Liver (tissue), 9 donors: ENCODE results near the gene FSD2. TPM values are rescaled to one million over a fixed set of nuclear protein-coding genes. Genes with fewer than 3 reads are reported as not detected.
"Not testable (repeated sequence)": the region's sequence is repeated elsewhere in the genome, so short reads cannot be mapped to it uniquely, and the experiment has no call there.

ENCODE experiments used
- DNase-seq: peaks from one replicate; pipeline ENCODE4 v3.0.0-alpha.2; 2017; ENCODE audit warnings: low spot score
- H3K27ac ChIP-seq, 2 donors: one replicate each; pipeline ENCODE4 v1.7.0; 2013; ENCODE audit warnings: inconsistent platforms in 2 of 2, low read length in 2 of 2, control low read depth in 1 of 2, low read depth in 1 of 2, mild to moderate bottlenecking in 1 of 2
- H3K27me3 ChIP-seq, 4 donors: one replicate each; pipeline versions ENCODE4 v1.6.1 to v1.7.0; 2013; ENCODE audit warnings: low read length in 3 of 4, inconsistent platforms in 1 of 4, mild to moderate bottlenecking in 1 of 4, moderate library complexity in 1 of 4; ENCODE audit not compliant: control insufficient read depth in 4 of 4, insufficient read depth in 4 of 4
- H3K36me3 ChIP-seq, 4 donors: one replicate each; pipeline versions ENCODE4 v1.6.1 to v1.7.0; 2013; ENCODE audit warnings: low read length in 3 of 4, mild to moderate bottlenecking in 3 of 4, low read depth in 1 of 4, moderate library complexity in 1 of 4; ENCODE audit not compliant: control insufficient read depth in 4 of 4, insufficient read depth in 3 of 4
- H3K4me1 ChIP-seq, 4 donors: one replicate each; pipeline versions ENCODE4 v1.6.1 to v1.7.0; 2013; ENCODE audit warnings: low read length in 3 of 4, mild to moderate bottlenecking in 3 of 4, moderate library complexity in 1 of 4; ENCODE audit not compliant: control insufficient read depth in 4 of 4, insufficient read depth in 4 of 4
- H3K4me3 ChIP-seq, 3 donors: one replicate each; pipeline versions ENCODE4 v1.6.1 to v1.7.0; 2013; ENCODE audit warnings: low read length in 3 of 3, control low read depth in 1 of 3, low read depth in 1 of 3, mild to moderate bottlenecking in 1 of 3
- H3K9ac ChIP-seq, 2 donors: one replicate each; pipeline ENCODE4 v1.7.0; 2013; ENCODE audit warnings: low read length in 2 of 2, mild to moderate bottlenecking in 2 of 2, moderate library complexity in 2 of 2, control low read depth in 1 of 2, low read depth in 1 of 2
- H3K9me3 ChIP-seq, 4 donors: one replicate each; pipeline versions ENCODE4 v1.6.1 to v1.7.0; 2013; ENCODE audit warnings: low read length in 3 of 4; ENCODE audit not compliant: control insufficient read depth in 4 of 4
- EGR1 ChIP-seq, 2 donors: IDR thresholded peaks; 2 replicates each; pipeline ENCODE4 v1.6.1; 2016 to 2018; ENCODE audit warnings: antibody characterized with exemption in 2 of 2, low read depth in 2 of 2
- FOXA1 ChIP-seq: IDR thresholded peaks from 2 replicates; pipeline ENCODE4 v1.6.1; 2016; ENCODE audit warnings: antibody characterized with exemption
- FOXA2 ChIP-seq: IDR thresholded peaks from 2 replicates; pipeline ENCODE4 v1.6.1; 2016; ENCODE audit warnings: antibody characterized with exemption
- GABPA ChIP-seq, 2 donors: IDR thresholded peaks in 1 of 2; conservative IDR thresholded peaks in 1 of 2; 2 replicates each; pipeline ENCODE4 v1.6.1; 2016; ENCODE audit warnings: antibody characterized with exemption in 2 of 2, mild to moderate bottlenecking in 1 of 2, moderate library complexity in 1 of 2
- HNF4A ChIP-seq, 2 donors: conservative IDR thresholded peaks; 2 replicates each; pipeline ENCODE4 v1.6.1; 2016; ENCODE audit warnings: antibody characterized with exemption in 2 of 2, mild to moderate bottlenecking in 2 of 2
- HNF4G ChIP-seq: IDR thresholded peaks from 2 replicates; pipeline ENCODE4 v1.6.1; 2016; ENCODE audit warnings: antibody characterized with exemption
- JUND ChIP-seq, 2 donors: IDR thresholded peaks; 2 replicates each; pipeline ENCODE4 v1.6.1; 2016; ENCODE audit warnings: antibody characterized with exemption in 2 of 2
- NR2F2 ChIP-seq: IDR thresholded peaks from 2 replicates; pipeline ENCODE4 v1.6.1; 2016; ENCODE audit warnings: antibody characterized with exemption
- RAD21 ChIP-seq, 2 donors: IDR thresholded peaks; 2 replicates each; pipeline ENCODE4 v1.6.1; 2016; ENCODE audit warnings: antibody characterized with exemption in 2 of 2, mild to moderate bottlenecking in 2 of 2
- RXRA ChIP-seq, 2 donors: IDR thresholded peaks; 2 replicates each; pipeline ENCODE4 v1.6.1; 2017 to 2018; ENCODE audit warnings: antibody characterized with exemption in 2 of 2, mild to moderate bottlenecking in 1 of 2
- SP1 ChIP-seq: IDR thresholded peaks from 2 replicates; pipeline ENCODE4 v1.6.1; 2018; ENCODE audit warnings: antibody characterized with exemption, mild to moderate bottlenecking
- TAF1 ChIP-seq: conservative IDR thresholded peaks from 2 replicates; pipeline ENCODE4 v1.6.1; 2016; ENCODE audit warnings: antibody characterized with exemption, mild to moderate bottlenecking
- YY1 ChIP-seq: IDR thresholded peaks from 2 replicates; pipeline ENCODE4 v1.6.1; 2016; ENCODE audit warnings: antibody characterized with exemption, mild to moderate bottlenecking
- WGBS: extraction: QIAGEN DNeasy Blood & Tissue Kit; methylation state at CpG from one replicate; pipeline ENCODE4 v1.1.7; 2013; 5-methylcytosine and 5-hydroxymethylcytosine counted together
- polyA plus RNA-seq, 2 donors: library from polyadenylated mRNA; stranded (reverse) in 1 of 2; unstranded in 1 of 2; fragments of 200-250 nt in 1 of 2; fragments of >200 nt in 1 of 2; fragmentation: Nextera tagmentation in 1 of 2; extraction: Ambion mirVana in 1 of 2; gene quantifications; one replicate each; pipeline versions ENCODE4 v1.2.1 to v1.2.3, GENCODE V29; 2013 to 2015
- total RNA-seq, 2 donors: library from RNA; depleted of rRNA; stranded (reverse); fragments of >200 nt; gene quantifications; one replicate each; pipeline ENCODE4 v1.2.3, GENCODE V29; 2014
- TF ChIP-seq, protein P1 (sequence below): IDR thresholded peaks from 2 replicates; pipeline ENCODE4 v1.6.1; 2016; ENCODE audit warnings: antibody characterized with exemption
- TF ChIP-seq, protein P2 (sequence below): fragments of 150-350 bp; IDR thresholded peaks from 2 replicates; pipeline ENCODE4 v1.5.1; 2017; ENCODE audit warnings: improper control_type of control experiment, low read depth, low read length; ENCODE audit not compliant: missing input control
- TF ChIP-seq, protein P3 (sequence below): IDR thresholded peaks from 2 replicates; pipeline ENCODE4 v1.6.1; 2016; ENCODE audit warnings: antibody characterized with exemption
- TF ChIP-seq, protein P4 (sequence below): IDR thresholded peaks from 2 replicates; pipeline ENCODE4 v1.6.1; 2016; ENCODE audit warnings: antibody characterized with exemption
- TF ChIP-seq, protein P5 (sequence below): IDR thresholded peaks from 2 replicates; pipeline ENCODE4 v1.6.1; 2016; ENCODE audit warnings: antibody characterized with exemption, mild to moderate bottlenecking
- donor health status: healthy.
- donor health status: healthy.
- donor health status: healthy.
- donor health status: healthy.
- donor health status: healthy.

Gene FSD2
- total and polyA plus RNA-seq, 4 donors, result under 0.01 to 0.10 (median 0.05) TPM; not detected in 1

DNA sequence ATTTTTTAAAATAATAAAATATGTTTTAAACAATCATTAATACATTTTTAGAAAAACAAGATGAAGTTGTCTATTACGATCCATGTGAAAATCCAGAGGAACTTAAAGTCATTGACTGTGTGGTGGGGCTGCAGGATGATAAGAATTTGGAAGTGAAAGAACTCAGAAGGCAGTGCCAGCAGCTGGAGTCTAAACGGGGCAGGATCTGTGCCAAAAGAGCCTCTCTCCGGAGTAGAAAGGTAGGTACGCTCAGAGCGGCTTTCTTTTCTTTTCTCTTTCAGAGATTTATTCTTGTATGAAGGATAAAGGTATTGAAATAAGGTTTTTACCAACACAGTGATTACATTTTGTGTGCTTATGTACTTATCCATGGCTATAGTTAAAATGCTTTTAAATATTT is 17.2 kb upstream of the FSD2 start:
- Histone ChIP-seq H3K9me3 (no peaks in the 10 kb centered on the region), H3K4me3 (no peak overlapping the region), H3K36me3 (peaks cover 18 to 46% (median 39%) of the 10 kb centered on the region in 4 donors), H3K27me3 (no peaks in the 10 kb centered on the region), H3K4me1 (peaks cover 0 to 8% (median 3%) of the 10 kb centered on the region in 4 donors), H3K9ac (no peak overlapping the region), H3K27ac (no peak overlapping the region)
- WGBS, result 58% methylated on average over 5 of the region's 5 CpGs
- TF ChIP-seq JUND (IDR thresholded peaks at IDR 0.05) (no peak), GABPA (IDR thresholded peaks at IDR 0.05 in 1 of 2, conservative IDR thresholded peaks at IDR 0.05 in 1 of 2) (no peak), FOXA1 (no peak), FOXA2 (no peak), EGR1 (IDR thresholded peaks at IDR 0.05; ENCODE audit: low read depth in 2 of 2) (no peak), HNF4G (no peak), NR2F2 (no peak), HNF4A (conservative IDR thresholded peaks at IDR 0.05) (no peak), RAD21 (IDR thresholded peaks at IDR 0.05) (no peak), TAF1 (no peak), SP1 (no peak), RXRA (IDR thresholded peaks at IDR 0.05) (no peak), YY1 (no peak)
- TF ChIP-seq, protein P1, sequence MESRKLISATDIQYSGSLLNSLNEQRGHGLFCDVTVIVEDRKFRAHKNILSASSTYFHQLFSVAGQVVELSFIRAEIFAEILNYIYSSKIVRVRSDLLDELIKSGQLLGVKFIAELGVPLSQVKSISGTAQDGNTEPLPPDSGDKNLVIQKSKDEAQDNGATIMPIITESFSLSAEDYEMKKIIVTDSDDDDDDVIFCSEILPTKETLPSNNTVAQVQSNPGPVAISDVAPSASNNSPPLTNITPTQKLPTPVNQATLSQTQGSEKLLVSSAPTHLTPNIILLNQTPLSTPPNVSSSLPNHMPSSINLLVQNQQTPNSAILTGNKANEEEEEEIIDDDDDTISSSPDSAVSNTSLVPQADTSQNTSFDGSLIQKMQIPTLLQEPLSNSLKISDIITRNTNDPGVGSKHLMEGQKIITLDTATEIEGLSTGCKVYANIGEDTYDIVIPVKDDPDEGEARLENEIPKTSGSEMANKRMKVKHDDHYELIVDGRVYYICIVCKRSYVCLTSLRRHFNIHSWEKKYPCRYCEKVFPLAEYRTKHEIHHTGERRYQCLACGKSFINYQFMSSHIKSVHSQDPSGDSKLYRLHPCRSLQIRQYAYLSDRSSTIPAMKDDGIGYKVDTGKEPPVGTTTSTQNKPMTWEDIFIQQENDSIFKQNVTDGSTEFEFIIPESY, result no peak
- TF ChIP-seq, protein P2, sequence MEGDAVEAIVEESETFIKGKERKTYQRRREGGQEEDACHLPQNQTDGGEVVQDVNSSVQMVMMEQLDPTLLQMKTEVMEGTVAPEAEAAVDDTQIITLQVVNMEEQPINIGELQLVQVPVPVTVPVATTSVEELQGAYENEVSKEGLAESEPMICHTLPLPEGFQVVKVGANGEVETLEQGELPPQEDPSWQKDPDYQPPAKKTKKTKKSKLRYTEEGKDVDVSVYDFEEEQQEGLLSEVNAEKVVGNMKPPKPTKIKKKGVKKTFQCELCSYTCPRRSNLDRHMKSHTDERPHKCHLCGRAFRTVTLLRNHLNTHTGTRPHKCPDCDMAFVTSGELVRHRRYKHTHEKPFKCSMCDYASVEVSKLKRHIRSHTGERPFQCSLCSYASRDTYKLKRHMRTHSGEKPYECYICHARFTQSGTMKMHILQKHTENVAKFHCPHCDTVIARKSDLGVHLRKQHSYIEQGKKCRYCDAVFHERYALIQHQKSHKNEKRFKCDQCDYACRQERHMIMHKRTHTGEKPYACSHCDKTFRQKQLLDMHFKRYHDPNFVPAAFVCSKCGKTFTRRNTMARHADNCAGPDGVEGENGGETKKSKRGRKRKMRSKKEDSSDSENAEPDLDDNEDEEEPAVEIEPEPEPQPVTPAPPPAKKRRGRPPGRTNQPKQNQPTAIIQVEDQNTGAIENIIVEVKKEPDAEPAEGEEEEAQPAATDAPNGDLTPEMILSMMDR, result no peak
- TF ChIP-seq, protein P3, sequence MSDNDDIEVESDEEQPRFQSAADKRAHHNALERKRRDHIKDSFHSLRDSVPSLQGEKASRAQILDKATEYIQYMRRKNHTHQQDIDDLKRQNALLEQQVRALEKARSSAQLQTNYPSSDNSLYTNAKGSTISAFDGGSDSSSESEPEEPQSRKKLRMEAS, result no peak
- TF ChIP-seq, protein P4, sequence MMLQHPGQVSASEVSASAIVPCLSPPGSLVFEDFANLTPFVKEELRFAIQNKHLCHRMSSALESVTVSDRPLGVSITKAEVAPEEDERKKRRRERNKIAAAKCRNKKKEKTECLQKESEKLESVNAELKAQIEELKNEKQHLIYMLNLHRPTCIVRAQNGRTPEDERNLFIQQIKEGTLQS, result no peak
- TF ChIP-seq, protein P5, sequence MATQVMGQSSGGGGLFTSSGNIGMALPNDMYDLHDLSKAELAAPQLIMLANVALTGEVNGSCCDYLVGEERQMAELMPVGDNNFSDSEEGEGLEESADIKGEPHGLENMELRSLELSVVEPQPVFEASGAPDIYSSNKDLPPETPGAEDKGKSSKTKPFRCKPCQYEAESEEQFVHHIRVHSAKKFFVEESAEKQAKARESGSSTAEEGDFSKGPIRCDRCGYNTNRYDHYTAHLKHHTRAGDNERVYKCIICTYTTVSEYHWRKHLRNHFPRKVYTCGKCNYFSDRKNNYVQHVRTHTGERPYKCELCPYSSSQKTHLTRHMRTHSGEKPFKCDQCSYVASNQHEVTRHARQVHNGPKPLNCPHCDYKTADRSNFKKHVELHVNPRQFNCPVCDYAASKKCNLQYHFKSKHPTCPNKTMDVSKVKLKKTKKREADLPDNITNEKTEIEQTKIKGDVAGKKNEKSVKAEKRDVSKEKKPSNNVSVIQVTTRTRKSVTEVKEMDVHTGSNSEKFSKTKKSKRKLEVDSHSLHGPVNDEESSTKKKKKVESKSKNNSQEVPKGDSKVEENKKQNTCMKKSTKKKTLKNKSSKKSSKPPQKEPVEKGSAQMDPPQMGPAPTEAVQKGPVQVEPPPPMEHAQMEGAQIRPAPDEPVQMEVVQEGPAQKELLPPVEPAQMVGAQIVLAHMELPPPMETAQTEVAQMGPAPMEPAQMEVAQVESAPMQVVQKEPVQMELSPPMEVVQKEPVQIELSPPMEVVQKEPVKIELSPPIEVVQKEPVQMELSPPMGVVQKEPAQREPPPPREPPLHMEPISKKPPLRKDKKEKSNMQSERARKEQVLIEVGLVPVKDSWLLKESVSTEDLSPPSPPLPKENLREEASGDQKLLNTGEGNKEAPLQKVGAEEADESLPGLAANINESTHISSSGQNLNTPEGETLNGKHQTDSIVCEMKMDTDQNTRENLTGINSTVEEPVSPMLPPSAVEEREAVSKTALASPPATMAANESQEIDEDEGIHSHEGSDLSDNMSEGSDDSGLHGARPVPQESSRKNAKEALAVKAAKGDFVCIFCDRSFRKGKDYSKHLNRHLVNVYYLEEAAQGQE, result no peak
- no peak for DNase-seq

DNA sequence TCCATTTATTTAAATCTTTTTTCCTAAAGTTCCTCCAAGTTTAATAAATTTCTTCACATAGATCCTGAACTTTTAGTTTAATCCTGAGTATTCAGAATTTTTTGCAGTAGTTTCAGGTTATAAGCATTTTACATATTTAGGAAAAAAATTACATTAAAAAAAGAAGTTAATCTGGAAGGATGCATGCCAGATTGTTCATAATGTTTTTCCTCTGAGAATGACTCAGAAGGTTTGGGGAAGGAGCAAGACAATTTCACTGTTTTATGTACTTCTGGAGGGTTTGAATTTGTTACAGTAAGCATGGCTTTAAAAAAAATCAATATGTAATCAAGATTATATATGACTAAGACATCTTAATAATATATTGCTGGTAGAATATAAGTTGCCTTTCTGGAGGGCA is 16.0 kb upstream of the FSD2 start:
- H3K9ac ChIP-seq, H3K4me3 ChIP-seq, DNase-seq, H3K9me3 ChIP-seq, H3K4me1 ChIP-seq, H3K27ac ChIP-seq, H3K27me3 ChIP-seq: not testable (repeated sequence)
- peaks cover 18 to 50% (median 46%) of the 10 kb centered on the region in 4 donors for H3K36me3 ChIP-seq

DNA sequence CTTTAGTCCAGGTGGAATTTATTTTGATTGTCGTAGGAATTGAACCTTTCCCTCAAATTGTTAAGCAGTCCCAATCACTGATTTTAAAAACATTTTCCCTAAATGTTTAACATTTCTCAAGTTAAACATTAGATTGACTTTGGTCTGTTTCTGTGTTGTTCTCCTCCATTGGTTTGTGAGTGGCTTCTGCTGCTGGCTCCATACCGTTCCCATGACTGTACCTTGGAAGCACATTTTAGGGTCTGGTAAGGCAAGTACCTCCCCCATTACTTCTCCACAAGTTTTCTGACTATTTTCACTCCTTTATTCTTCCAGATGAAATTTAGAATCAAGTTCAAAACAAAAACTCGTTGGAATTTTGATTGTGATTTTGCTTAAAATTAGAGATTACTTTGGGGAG is 15.5 kb upstream of the FSD2 start:
- not testable (repeated sequence) for H3K27ac ChIP-seq, H3K27me3 ChIP-seq, H3K4me1 ChIP-seq, H3K9me3 ChIP-seq, H3K9ac ChIP-seq, DNase-seq, H3K4me3 ChIP-seq
- peaks cover 18 to 48% (median 44%) of the 10 kb centered on the region in 4 donors for H3K36me3 ChIP-seq
- 89% methylated on average over 3 of the region's 3 CpGs for WGBS
